ACHN (cell line): ENCODE data around the gene EOGT.

Experiments
- DNase-seq: peaks from one replicate; pipeline ENCODE4 v3.0.0-alpha.2; 2015
- in situ Hi-C: cut with HindIII; loops from 2 replicates; pipeline ENCODE4 v1.10.0; 2017; ENCODE audit warnings: low sequenced_read_pairs, low pct_ligation_motif_present, low pct_unique_long_range_greater_than_20kb

EOGT gene

DNA sequence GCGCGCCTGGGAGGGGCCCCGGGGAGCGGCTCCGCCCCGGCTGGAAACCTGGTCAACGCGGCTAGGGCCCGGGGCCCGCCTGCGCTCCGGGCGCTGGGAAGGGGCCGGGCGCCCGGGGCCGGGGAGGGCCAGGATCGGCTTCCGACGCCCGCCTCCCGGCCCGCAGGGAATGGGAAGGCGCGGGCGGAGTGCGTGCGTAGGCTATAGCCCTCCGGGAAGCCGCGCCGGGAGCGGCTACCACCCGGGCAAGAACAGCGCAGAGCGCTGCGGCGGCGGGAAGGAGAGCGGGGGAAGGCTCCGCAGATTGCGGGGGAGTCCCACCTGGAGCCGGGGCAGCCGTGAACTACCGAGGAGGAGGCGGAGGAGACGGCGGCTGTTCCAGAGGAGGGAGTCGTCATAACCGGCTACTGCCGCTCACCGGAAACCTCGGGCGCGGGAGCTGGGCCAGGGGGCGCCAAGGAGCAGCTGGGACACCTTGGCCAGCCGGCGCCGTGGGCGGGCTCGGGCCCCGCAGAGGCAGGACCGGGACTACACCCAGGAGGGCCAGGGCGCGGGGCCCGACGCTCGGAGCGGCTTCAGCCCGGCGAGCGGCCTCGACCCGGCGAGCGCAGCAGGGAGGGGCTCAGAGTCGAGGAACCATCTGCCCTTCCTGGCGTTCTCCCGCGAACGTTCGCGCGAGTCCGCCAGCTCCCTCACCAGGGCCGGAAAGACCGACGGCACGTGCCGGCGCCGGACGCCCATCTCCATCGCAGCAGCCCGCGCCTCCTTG, at the start of gene EOGT:
Gene EOGT, minus strand, starts transcription at position 432 of the 769 bp plus-strand sequence. CDS start 3,838 bp downstream, outside the sequence.
- peak; percentile 85 for DNase-seq
- in situ Hi-C loops, result no loop called here

DNA sequence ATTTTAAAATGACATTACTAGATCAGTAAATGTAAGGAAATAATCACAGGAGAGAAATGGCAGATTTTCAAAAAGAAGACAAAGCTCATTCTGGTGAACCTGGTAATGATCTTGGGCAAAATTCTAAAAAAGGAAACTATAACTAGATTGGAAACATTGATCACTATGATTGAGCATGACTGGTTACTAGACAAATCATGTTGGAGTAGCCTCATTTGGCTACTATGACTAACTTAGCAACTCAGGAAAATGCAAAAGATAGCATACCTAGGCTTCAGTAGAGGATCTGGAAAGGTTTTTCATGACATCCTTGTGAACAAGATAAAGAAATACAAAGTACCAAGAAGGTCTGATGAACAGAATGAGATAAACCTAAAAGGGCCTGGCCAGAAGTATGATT, 46.2 kb upstream of the EOGT start:
- in situ Hi-C loops, result no loop called here

DNA sequence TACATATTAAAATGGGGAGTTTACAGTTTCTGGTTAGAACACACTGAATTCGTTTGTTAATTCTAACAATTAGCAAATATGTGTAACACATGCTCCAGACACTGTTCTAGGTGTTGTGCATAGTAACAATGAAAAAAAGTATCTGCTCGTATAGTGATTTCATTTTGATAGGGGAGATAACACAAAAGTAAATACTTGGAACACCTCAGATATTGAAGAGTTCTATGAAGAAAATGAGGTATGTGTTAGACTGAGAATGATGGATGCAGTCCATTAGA, 45.4 kb upstream of the EOGT start:
- in situ Hi-C loops, result no loop called here
- DNase-seq, result no peak

More for the DNA sequence above, 46.2 kb upstream of the EOGT start:
- DNase-seq, result no peak

DNA sequence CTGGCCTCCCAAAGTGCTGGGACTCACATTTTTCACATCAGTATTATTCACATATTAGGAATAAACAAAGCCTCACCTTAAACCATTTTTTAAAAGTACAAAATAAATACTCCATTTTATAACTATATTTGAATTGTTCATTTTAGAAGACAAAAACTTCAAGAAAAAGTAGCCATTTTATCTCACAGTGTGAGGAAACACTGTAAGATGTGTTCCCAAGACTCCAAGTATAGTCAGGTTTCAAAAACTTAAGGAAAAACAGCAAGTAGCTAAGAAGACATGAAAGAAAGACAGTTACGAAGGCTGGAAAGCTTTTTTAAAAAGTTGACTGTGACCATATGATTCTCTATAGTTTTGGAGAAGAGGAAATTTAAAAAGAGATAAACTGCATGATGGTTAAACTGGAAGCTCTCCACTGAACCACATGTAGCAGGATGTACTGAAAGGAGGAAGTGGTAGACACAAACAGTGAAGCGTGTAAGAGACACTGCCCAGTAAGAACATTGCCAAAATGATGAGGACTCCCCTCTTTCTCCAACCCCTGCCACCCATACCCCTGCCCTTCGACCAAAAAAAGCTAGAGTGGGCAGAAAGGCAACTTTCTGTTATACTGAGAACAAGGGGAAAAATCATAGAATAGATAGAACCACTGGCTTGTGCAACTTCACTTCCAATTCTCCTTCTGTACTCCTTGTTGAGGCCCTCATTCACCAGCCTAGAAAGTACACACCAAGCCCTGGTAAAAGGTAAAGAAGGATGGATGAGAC, 44.9 kb upstream of the EOGT start:
- DNase-seq, result no peak
- in situ Hi-C loops, result no loop called here

DNA sequence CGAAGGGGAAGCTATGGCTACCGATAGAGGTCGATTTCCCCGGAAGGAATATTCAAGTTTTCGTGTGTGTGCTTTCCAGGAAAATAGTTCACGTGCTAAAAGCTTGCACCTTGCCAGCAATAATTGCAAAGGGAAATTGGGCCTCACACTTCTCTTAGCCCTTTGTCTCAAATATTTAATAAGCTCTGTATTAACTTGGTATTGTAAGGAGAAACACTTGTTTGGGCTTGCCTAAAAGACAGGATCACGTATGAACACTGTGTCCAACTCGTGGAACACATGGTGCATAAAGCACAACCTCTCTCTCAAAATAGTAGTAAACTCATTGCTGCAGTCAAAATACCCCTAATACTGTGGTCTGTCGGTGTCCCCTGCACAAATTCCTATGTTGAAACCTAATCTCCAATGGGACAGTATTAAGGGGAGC, 39.0 kb upstream of the EOGT start:
- in situ Hi-C loops, result no loop called here
- no peak for DNase-seq

DNA sequence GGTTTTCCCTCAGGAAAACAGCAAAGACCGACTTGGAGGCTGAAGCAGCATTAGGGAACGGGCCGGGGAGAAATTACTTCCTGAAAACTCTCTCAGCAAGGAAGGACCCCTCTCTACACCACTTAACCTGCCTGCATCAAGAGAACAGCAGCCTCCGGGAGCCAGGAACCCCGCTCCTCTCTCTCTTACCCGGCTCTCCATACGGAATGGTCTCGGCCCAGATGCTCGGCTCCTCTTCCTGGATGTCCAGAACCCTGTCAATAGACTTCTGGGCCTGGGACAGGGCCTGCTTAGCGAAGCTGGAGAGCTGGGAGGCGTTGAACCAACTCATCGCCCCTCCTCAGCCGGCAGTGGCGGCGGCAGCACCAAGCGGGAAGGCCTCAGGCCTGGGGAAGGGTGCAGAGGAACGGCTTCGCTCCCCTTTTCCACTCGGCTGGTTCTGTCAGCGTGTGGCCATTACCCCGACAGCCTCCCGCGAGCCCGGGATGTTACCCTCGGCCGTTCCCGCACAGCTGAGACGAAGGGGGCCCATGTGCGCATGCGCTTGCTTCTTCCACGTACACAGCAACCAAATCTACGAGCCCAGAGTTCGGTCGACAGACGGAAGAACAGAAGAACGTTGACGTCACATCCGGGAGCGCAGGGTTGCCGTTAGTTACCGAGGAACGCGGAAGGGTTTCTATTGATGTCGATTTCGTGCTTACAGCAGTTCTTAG, 38.4 kb upstream of the EOGT start, which contains the start of gene TMF1:
Gene TMF1, minus strand, starts transcription at position 578 of the 716 bp plus-strand sequence. Its CDS starts 247 bp downstream, at position 331.
- in situ Hi-C loops, result no loop called here
- DNase-seq, result peak; percentile 99

DNA sequence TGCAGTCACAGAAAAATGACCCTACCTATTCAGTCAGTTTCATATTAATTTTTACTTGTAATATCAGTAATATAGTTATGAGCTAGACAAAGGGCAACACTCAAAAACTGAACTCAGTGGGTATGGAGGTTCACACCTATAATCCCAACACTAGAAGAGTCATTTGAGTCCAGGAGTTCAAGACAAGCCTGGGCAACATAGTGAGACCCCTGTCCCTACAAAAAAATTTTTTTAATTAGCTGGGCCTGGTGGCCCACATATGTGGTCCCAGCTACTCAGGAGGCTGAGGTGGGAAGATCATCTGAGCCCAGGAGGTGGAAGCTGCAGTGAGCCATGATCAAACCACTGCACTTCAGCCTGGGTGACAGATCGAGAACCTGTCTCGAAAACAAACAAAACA, 35.5 kb upstream of the EOGT start:
- DNase-seq, result no peak
- in situ Hi-C loops, result no loop called here

DNA sequence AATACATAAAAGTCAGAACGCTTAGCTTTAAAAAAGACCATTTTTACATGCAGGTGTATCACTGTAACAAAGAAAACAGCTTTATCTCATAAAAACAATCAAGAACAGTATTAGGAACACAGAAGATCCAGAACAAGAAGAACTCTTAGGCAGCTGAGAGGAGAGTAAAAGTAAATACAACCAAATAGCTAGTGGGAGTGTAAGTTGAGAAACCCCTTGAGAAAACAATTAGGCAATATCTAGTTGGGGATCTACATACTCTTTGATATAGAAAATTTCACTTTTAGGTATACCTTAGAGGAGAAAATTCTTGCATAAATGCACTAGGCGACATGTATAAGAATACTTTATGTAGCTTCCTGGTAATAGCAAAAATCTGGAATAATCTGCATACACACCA, 31.1 kb upstream of the EOGT start:
- no peak for DNase-seq
- in situ Hi-C loops, result no loop called here

DNA sequence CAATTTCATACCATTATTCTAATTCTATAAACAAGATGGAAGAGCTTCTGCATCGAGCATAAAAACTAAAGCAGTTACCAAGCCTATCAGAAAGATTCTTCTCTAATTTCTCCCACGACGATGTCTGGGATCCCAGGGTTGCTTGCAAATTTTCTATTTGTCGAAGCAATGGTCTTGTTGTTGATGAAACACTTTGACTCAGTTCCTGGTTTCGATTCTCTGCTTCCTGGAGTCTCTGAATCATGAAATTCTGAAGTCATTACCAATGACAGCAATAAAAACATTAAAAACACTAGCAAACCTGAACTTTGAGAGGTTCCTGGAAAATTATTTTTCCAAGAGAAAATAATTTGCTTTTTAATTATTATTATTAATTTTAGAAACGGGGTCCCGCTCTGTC, 20.0 kb upstream of the EOGT start:
- no peak for DNase-seq
- in situ Hi-C loops, result no loop called here

DNA sequence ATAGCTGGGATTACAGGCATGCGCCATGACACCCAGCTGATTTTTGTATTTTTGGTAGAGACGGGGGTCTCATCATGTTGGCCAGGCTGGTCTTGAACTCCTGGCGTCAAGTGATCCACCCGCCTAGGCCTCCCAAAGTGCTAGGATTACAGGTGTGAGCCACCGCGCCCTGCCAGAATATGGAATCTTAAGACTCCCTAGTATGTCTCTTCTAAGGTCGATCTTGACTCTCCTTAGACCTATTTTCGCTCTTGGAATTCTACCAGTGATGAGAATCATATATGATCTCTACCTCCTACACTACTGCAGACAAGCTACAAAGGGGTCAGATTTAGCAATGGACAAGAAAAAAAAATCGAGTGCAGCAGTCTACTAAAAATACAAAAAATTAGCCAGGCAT, 19.3 kb upstream of the EOGT start:
- in situ Hi-C loops, result no loop called here
- DNase-seq, result no peak

DNA sequence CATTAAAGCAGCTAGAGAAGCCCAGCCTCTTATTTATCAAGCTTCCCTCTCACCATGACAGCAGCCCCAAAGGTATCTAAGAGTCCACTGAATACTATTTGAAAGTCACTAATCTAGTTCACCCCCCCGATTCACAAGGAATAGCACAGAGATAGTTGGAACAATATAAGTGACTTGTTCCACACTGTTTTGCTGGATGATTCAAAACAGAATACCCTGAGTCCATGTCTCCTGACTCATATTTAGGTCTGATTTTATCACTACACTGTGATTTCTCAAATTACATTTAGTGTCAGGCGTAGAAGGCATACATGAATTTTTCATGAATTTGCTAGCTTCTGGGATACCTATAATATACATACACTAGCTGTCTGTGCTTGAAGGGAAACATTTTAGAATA, 18.7 kb upstream of the EOGT start:
- in situ Hi-C loops, result no loop called here
- DNase-seq, result no peak

DNA sequence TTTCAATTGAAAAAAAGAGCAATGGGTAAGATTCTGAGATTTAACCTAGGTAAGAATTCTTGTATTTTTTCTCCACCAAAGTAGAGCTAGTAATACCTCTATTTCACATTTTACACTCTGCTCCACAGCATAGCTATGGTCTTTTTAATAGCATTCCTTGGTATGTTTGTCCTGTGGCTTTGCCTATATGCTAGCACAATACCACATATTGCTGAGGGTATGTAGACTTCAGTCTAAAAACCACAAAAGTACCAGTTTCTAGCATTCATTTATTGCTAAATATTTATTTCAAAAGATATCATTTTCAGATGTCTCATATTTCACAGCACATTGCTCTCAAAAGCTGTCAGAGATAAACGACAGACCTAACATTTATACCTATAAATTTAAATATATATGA, 18.2 kb upstream of the EOGT start:
- no peak for DNase-seq
- in situ Hi-C loops, result no loop called here

DNA sequence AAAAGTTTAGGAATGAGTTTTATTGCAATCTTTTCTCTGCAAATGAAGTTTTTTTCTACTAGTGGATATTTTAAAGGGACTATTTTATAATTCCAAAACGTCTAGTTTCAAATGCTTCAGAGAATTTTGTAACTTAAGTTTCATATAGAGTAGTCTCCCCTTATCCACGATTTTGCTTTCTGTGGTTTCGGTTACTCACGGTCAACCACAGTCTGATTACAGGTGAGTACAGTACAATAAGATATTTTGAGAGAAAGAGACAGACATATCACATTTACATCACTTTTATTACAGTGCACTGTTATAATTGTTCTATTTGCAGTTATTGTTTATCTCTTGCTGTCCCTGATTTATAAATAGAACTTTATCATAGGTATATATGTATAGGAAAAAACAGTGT, 7.4 kb upstream of the EOGT start:
- in situ Hi-C loops, result no loop called here
- DNase-seq, result no peak

DNA sequence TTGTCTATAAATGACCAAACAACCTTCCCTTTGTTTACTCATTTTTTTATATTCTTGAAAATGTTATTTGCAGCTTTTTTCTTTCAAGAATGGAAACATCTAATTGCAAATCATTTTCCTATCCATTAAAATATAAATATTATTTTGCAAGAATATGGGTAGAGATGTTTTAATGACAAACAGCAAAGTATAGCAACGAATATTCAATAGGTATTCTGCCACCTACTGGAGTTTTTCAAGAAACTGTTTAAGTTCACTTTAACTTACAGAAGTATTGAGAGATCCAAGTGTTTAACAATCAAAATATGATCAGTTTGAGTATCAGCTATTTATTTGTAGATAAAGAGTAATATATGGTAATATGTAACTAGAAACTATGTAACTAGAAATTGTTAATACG, 6.9 kb upstream of the EOGT start:
- in situ Hi-C loops, result no loop called here
- peak; percentile 21 for DNase-seq

DNA sequence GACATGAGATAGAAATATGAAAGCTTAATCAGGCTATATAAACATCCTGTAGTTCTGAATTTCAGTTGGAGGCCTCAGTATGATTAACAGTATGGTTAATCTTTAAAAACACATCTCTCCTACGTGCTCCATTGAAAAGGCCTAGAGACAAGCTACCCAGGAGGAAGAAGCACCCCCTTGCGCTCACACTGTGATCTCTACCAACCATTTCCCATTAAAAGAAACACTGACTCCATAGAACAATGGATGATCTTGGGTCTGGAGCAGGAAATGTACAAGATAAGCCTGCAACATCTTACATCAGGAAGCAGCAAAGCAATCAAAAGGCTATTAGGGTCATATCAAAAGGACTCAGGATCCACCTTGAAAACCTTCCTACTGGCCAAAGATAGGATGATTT, 3.4 kb upstream of the EOGT start:
- in situ Hi-C loops, result no loop called here
- peak; percentile 42 for DNase-seq

DNA sequence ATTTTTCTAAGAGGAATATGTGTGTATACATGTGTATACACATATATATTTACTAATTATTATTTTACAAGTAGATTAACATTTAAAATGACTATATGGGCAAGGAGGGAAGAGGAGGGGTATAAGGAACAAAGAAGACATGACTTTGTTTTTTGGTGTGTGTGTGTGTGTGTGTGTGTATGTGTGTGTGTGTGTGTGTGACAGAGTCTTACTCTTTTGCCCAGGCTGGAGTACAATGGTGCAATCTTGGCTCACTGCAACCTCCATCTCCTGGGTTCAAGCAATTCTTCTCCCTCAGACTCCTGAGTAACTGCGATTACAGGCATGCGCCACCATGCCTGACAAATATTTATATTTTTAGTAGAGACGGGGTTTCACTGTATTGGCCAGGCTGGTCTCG, 2.6 kb upstream of the EOGT start:
- no peak for DNase-seq
- in situ Hi-C loops, result no loop called here

DNA sequence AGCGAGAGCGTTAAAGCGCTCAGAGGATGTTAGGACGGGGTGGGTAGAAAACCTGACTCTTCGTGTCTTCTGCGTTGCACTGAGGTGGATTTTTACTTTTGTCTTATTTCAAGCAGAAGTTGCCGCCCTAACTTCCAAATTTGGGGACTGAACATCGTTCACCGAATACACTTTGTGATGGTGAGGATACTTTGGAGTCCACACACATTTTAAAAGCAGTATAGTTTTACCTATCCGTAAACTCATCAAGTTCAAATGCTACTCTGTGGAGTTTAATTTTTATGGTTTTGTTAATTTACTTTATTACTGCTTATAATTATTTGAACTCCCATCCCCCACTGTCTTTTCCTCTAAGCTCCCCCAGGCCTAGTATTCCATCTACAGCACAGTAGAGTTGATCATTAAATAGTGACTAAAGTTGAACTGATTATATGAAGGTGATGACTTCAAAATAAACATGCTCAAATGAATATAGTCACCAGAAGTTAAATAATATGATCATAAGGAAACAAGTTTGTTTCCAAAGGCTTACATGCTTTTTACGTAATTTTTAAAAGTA, 617 bp upstream of the EOGT start:
- DNase-seq, result peak; percentile 24
- in situ Hi-C loops, result no loop called here

DNA sequence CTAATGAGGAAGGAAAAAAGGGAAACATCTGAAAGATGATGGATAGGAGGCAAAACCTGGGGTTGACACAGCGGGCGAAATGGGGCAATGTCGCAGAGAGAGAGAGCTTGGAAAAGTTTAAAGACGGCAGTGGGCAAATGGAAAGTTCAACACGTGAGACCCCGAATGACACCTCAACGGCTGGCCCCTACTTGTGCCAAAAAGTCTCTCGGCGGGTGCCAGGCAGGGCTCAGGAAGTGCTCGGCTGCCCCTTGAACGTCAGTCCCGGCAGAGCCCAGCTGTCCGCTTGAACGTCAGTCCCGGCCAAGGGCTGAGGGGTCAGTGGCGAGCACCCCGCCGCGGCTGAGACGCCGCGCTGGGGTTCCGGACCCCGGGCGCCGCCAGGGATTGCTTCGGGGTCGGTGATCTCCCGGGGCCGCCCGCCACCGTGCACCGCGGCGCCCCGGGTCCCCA, 658 bp downstream of the EOGT start:
- peak; percentile 44 for DNase-seq
- in situ Hi-C loops, result no loop called here

DNA sequence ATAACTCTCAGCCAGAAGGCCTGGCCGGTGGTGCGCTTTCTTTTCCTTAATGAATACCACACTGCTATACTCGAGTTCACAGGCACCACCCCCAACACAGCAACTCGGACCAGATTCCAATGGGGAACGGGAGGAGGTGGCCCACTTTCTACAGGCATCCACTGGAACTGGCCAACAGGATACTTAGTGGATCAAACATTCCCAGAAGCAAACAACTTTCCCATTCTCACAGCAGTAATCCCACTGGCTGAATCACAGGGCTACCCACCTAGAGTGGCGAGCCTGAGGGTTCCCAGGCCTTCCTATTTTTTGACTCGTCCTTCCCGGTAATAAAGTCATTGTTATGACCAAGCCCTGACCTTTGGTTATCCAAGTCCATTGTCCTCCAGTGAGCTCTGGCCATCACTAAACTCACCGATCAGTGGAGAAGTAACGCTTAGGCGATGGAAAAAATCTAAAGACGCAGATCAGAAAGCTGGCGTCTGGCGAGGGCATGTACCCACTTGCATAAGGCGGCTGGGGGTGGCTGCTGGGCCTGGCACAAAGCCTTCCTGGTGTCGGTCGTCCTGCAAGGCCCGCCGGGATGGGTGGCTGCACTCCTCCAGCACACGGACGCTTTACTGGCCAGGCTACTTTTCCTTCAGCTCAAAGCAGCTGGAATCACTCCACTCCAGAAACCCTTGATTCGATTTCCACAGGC, 1.2 kb downstream of the EOGT start:
- DNase-seq, result no peak
- in situ Hi-C loops, result no loop called here
